Smooth muscle cell of the coronary artery (primary cell): ENCODE results near the gene CRYAA. TPM values are rescaled to one million over a fixed set of nuclear protein-coding genes. Genes with fewer than 3 reads are reported as not detected.

Source experiments
- total RNA-seq: library from RNA; depleted of rRNA; stranded (reverse); fragments of >200 nt; gene quantifications from 2 replicates; pipeline ENCODE4 v1.2.3, GENCODE V29; 2014; ENCODE audit warnings: low replicate concordance

CRYAA gene, protein sequence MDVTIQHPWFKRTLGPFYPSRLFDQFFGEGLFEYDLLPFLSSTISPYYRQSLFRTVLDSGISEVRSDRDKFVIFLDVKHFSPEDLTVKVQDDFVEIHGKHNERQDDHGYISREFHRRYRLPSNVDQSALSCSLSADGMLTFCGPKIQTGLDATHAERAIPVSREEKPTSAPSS
- total RNA-seq: not detected in 2 replicates

GRCh38 chr21:43168708-43169107 is at the start of gene CRYAA:
CRYAA (plus strand) TSS chr21:43169008; CDS start chr21:43169100, 92 bp downstream.

Other genes with a start within 250 kb of the CRYAA start
- gene ERVH48-1, start 243.4 kb upstream of the CRYAA start, total RNA-seq: not detected in 2 replicates
- gene PKNOX1, start 194.4 kb upstream of the CRYAA start, total RNA-seq: 12.6 and 15.3 TPM in 2 replicates
- gene CBS, start 93.2 kb upstream of the CRYAA start, total RNA-seq: 39.9 and 41.1 TPM in 2 replicates
- gene U2AF1, start 61.4 kb upstream of the CRYAA start, total RNA-seq: 10.0 and 10.2 TPM in 2 replicates